SK-N-MC (cell line): ENCODE measurements around the gene IL2RG.

ENCODE experiments used
- EZH2 ChIP-seq: fragments of 200-600 bp; sonication (generic); IDR thresholded peaks from one replicate; pipeline ENCODE4 v1.6.1; 2017; ENCODE audit warnings: antibody characterized with exemption
- FOXP2 ChIP-seq: optimal IDR thresholded peaks from 2 replicates; pipeline ENCODE3; 2011; ENCODE audit warnings: mild to moderate bottlenecking, moderate library complexity; ENCODE audit not compliant: insufficient read depth; ENCODE audit errors: extremely low read length, control extremely low read depth

- TF ChIP-seq EZH2: no peak
- TF ChIP-seq FOXP2: no peak
Observed at GRCh38 chrX:71095981-71096759, 15.2 kb downstream of the IL2RG start.
